ENCODE measurements around the gene TNS2.
"Not testable (repeated sequence)": the region's sequence is repeated elsewhere in the genome, so short reads cannot be mapped to it uniquely, and the experiment has no call there.

Gene TNS2

DNA sequence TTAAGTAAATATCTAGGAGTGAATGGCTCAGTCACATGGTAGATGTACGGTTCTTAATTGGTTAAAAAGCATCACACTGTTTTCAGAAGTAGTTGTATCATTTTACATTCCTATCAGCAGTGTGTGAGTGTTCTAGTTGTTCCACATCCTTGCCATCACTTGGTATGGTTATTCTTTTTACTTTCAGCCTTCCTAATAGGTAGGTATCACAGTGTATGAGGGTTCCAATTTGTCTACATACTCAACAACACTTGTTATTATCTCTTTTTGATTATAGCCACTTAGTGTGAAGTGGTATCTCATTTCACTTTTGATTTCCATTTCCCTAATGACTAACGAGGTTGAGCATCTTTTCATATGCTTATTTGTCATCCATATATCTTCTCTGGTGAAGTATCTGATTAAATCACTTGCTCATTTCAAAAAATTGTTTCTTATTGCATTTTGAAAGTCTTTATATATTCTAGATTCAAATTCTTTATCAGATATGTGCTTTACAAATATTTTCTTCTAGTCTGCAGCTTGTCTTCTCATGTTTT, 32.8 kb downstream of the TNS2 start:
- H3K4me3 ChIP-seq (ENCODE audit: low read depth, low read length): no peak overlapping the region
- DNase-seq (ENCODE audit: low read depth): no peak

DNA sequence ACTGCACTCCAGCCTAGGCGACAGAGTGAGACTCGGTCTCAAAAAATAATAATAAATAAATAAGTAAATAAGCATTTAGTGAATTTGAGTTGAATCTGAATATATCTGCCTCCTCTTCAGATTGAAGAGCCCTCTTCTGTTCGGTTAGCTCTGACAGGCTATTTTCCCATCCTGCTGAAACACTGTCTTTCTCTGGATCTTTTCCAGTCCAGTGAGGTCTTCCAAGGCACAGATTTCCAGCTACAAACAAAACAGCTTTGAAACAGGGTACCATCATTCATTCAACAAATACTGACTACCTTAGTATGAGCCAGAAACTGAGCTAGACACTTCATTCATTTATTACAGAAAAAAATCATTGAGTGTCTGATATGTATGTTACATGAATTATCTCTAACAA, 36.5 kb downstream of the TNS2 start:
- DNase-seq (ENCODE audit: low read depth): no peak
- no peak overlapping the region for H3K4me3 ChIP-seq (ENCODE audit: low read depth, low read length)

DNA sequence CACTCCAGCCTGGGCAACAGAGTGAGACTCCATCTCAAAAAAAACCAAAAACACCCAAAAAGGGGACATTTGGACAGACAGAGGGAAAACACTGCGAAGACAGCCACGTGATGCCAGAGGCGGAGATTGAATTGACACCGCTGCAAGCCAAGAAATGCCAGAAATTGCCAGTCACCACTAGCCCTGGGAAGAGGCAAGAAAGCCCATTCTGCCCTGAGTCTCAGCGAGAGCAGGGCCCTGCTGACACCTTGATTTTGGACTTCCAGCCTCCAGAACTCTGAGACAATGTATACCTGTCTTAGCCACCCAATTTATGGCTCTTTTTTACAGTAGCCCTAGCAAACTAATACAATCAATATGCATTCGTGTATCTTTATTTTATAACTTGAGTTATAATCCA, 40.2 kb downstream of the TNS2 start:
- DNase-seq (ENCODE audit: low read depth): no peak
- no peak overlapping the region for H3K4me3 ChIP-seq (ENCODE audit: low read depth, low read length)

DNA sequence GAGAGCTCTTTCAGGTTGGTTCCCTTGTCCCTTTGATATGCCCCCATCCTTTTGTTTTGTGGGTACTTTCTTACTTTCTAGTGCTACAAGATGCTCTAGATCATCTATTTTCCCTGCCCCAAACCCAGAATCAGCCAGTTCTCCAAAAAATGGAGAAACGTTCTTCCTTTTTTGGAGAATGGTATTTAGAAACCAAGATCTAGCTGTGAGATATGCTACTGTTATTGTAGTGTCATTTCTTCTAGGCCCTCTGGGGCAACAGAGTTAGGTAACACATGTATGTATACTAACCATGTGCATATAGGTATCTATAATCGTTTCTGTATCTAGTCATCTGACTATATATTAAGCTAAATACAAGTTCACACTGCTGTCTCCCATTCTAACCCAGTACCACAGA, 40.7 kb downstream of the TNS2 start:
- no peak overlapping the region for H3K4me3 ChIP-seq (ENCODE audit: low read depth, low read length)
- DNase-seq (ENCODE audit: low read depth): no peak

DNA sequence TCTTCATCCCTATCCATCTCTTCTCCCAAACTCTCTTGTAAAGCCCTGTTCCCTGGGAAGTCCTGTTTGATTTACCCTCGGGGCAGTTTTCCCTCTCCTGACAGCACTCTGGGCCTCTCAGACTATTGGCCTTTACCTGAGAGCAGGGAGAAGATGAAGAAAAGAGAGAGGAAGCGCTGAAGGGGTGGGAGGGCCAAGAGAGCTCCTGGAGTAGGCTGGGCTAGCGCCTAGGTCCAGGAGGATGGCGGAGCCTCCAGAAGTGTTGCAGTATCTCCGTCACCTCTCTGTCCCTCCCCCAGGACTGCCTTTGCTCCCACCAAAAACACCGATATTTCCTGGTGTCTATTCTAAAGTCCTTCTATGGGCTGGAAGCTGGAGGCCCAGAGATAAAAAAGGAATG, 41.9 kb downstream of the TNS2 start:
- no peak overlapping the region for H3K4me3 ChIP-seq (ENCODE audit: low read depth, low read length)
- no peak for DNase-seq (ENCODE audit: low read depth)

DNA sequence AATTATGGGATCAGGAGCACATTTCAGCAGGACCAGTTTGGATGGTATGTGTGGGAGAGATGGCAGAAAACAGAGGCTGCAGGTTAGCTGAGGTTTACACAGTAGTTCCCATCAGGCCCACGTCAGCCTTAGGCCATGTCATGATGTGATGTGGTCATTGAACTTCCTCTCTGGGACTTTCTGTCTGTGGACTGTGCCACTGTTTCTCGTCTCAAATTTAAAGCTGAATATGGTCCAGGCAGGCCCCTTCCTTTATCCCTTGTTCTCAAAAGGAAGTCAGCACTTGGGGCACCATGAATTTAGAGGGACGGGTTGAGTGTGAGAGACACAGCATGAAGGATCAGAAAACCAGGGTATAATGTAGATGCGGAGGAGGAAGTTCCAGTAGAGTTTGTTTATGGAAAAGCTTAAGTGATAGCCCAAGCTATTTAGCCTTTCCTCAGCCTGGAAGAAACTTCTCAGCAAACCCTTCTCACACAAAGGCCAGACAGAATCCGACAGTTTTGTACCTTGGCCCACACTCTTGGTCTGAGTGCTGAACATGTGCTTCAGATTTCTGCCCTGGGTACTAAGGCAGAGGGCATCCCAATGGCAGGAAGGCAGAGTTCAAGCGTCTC, 44.0 kb downstream of the TNS2 start:
- H3K4me3 ChIP-seq (ENCODE audit: low read depth, low read length): no peak overlapping the region
- DNase-seq (ENCODE audit: low read depth): no peak

DNA sequence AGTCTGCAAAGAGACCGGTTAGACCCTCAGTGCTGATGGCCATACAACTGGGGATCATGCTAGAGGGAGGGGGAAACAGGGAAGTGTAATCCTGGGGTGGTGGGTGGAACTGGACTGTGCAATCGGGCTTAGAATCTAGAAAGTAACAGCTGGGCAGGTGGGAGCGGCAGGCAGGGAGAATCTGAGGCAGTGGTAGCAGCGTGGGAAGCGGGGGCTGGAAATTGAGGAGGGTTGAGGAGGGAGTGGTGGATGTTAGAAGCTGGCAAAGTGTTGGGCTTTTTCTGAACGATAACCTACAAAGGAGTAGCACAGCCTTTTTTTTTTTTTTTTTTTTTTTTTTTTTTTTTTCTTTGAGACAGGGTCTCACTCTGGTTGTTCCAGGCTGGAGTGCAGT, 44.5 kb downstream of the TNS2 start:
- DNase-seq (ENCODE audit: low read depth): no peak
- H3K4me3 ChIP-seq (ENCODE audit: low read depth, low read length): no peak overlapping the region

DNA sequence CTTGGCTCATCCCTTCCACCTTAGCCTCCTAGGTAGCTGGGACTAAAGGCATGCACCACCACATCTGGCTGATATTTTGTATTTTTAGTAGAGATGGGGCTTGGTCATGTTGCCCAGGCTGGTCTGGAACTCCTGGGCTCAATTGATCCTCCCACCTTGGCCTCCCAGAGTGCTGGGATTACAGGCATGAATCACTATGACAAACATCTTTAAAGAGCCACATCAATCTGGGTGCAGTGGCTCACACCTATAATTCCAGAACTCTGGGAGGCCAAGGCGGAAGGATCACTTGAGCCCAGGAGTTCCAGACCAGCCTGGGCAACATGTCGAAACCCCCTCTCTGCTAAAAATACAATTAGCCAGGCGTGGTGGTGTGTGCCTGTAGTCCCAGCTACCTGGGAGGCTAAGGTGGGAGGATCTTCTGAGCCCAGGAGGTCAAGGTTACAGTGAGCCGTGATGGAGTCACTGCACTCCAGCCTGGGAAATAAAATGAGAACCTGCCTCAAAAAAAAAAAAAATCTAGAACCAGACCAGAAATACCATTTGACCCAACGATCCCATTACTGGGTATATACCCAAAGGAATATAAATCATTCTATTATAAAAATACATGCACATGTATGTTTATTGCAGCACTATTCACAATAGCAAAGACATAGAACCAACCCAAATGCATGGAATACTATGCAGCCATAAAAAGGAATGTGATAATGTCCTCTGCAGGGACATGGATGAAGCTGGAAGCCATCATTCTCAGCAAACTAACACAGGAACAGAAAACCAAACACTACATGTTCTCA, 45.1 kb downstream of the TNS2 start:
- not testable (repeated sequence) for DNase-seq (ENCODE audit: low read depth); H3K4me3 ChIP-seq (ENCODE audit: low read depth, low read length)

DNA sequence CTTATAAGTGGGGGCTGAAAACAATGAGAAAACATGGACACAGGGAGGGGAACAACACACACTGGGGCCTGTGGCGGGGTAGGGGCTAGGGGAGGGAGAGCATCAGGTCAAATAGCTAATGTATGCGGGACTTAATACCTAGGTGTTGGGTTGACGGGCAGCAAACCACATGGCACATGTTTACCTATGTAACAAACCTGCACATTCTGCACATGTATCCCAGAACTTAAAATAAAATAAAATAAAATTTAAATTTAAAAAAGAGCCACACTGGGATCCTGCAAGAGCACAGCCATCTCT, 45.7 kb downstream of the TNS2 start:
- DNase-seq (ENCODE audit: low read depth); H3K4me3 ChIP-seq (ENCODE audit: low read depth, low read length): not testable (repeated sequence)

DNA sequence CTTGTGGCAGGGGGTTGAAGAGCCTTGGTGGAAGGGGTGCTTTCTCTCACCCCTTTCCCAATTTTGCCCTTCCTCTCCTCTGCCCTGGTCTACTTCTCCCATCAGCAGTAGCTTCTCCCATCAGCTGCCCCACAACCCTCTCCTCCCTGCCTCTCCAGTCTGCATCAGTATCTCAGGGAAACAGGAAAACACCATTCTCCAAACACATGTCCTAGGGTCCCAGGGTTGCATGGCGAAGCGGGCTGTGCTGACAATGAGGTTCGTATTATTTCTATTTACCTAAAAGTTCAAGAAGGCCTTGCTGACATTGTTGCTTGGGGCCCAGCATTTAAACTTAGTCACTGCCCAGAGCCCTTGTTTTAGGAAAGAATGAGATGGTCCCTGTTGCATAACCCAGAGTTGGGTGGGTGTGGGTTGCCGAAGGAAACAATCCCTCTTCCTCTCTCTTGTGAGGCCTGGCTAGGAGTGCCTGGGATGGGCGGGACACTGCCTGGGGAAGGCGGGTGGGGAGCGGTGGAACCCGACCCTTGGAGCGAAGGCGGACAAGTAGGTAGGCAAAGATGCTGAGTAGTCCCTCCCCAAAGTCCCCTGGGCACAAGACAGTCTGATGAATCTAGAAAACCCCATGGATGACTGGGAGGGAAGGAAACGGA, 46.4 kb downstream of the TNS2 start:
- peak; percentile 82 for DNase-seq (ENCODE audit: low read depth)
- H3K4me3 ChIP-seq (ENCODE audit: low read depth, low read length): peak overlapping the region; percentile 63

DNA sequence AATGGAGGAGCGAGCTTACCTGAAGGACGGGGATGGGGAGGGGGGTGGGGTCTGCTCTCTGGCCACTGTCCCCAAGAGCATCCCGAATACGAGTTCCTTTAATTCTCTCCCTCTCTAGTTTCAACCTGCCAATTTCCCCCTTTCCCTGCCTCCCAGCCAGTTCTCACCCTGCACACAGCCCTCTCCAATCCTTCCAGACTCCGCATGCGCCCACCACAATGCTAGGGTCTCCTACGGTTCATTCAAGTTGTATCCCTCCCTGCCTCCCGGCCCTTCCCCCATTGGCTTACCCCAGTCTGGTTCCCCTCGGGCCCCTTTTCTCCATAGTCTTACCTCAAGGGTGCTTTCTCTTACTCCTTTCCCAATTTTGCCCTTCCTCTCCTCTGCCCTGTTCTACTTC, 46.9 kb downstream of the TNS2 start:
- DNase-seq (ENCODE audit: low read depth): no peak
- H3K4me3 ChIP-seq (ENCODE audit: low read depth, low read length): peak overlapping the region; percentile 63

DNA sequence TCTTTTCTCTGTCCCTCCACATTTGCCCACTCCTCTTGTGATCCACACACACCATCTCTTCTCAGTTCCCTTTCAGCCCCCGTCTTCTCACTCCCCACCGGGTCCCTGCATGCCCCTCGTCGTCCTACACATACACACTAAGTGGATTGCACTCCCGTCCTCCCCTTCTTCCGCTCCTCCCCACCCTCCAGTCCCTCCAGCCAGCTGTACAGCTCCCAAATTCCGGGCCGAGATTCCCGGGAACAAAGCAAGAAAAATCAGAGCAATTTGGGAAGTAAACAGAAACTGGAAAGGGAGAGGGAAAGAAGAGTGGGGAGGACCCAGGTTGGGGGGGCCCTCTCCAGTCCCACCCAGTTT, 47.3 kb downstream of the TNS2 start:
- DNase-seq (ENCODE audit: low read depth): no peak
- peak overlapping the region; percentile 63 for H3K4me3 ChIP-seq (ENCODE audit: low read depth, low read length)

DNA sequence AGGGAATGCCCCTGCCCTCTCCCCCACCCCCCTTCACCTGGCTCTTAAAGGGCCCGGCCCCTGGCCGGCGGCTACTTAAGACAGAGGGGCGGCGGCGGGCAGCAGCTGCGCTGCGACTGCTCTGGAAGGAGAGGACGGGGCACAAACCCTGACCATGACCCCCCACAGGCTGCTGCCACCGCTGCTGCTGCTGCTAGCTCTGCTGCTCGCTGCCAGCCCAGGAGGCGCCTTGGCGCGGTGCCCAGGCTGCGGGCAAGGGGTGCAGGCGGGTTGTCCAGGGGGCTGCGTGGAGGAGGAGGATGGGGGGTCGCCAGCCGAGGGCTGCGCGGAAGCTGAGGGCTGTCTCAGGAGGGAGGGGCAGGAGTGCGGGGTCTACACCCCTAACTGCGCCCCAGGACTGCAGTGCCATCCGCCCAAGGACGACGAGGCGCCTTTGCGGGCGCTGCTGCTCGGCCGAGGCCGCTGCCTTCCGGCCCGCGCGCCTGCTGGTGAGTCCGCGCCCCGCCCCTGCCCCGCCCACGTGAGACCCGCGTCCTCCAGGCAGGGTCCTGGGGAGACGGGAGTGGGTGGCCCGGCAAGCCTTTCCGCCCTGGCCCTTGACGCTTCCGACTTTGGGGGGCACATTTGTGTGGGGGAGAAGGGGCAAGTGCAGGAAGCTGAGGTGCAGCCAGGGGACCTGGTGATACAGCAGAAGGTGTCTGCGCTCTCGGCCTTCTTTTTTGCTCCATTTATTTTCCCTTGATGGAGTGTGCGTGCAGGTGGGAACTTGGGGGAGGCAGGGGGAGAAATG, 47.9 kb downstream of the TNS2 start, which contains the start of gene IGFBP6:
TSS of gene IGFBP6 (plus strand) at position 104 of the 790 bp plus-strand sequence. CDS start at position 155, 51 bp downstream.
- no peak for DNase-seq (ENCODE audit: low read depth)
- peak within 1 kb of the TSS; percentile 63 for H3K4me3 ChIP-seq (ENCODE audit: low read depth, low read length)

DNA sequence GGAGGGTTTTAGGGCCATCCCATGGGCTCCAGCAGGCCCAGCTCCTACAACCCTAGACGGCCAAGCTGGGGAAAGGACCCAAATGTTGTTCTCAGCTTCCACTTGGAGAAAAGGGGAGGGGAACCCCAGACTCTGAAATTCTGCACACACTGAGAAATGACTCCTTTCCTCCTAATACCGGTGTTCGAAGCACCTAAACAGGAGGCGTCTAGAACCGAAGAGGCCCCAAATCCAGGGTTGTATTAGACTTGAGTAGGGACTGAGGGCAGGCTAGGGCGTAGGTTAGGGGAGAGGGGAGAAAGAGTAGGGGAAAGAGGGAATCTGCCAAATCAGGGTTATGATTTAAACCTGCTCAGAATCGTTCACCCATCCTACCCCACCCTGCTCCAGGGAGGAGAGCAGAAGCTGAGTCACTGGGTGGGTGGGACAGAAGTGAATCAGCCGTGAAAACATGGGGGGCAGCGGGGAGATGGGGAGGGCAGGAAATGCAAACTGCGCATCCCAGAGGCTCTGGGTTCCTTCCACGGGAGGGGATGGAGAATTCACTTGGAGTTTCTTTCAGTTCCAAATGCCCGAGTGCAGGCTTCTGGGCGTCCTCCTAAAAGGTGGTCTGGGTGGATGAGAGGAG, 48.6 kb downstream of the TNS2 start:
- DNase-seq (ENCODE audit: low read depth): peak; percentile 41
- peak overlapping the region; percentile 63 for H3K4me3 ChIP-seq (ENCODE audit: low read depth, low read length)

DNA sequence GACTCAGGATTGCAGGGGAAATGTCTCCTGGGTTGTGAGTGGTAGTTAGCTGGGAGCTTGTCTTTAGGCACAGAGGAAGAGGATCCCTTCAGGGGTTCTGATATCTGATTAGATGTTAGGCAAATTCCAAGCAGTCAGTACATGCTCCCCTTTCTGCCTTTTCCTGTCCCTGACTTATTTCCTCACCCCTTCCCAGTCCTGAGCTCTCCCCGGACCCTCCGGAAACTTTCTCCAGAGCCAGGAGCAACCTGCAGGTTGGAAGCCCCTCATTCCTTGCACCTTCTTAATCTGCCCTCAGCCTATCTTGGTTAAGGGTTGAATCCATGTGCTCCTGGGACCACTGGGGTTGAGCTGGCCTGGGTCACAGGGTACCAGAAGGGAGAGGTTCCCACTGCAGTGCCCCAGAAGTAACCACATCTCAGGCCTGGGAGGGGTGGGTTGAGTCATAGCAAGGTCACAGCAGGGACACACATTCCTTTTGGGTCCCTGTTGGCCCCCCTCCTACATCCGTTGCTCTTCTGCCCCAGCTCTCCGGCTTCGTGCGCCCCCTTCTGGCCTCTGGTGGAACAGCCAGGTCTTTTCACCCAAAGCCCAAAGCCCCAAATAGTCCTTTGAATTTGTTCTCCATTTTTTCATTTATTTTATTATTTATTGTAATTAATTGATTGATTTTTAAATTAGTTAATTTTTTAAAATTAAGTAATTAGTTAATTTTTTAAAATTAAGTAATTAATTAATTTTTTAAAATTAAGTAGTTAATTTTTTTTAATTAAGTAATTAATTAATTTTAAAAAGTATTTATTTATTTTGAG, 49.4 kb downstream of the TNS2 start:
- DNase-seq (ENCODE audit: low read depth): peak; percentile 84
- peak overlapping the region; percentile 63 for H3K4me3 ChIP-seq (ENCODE audit: low read depth, low read length)

DNA sequence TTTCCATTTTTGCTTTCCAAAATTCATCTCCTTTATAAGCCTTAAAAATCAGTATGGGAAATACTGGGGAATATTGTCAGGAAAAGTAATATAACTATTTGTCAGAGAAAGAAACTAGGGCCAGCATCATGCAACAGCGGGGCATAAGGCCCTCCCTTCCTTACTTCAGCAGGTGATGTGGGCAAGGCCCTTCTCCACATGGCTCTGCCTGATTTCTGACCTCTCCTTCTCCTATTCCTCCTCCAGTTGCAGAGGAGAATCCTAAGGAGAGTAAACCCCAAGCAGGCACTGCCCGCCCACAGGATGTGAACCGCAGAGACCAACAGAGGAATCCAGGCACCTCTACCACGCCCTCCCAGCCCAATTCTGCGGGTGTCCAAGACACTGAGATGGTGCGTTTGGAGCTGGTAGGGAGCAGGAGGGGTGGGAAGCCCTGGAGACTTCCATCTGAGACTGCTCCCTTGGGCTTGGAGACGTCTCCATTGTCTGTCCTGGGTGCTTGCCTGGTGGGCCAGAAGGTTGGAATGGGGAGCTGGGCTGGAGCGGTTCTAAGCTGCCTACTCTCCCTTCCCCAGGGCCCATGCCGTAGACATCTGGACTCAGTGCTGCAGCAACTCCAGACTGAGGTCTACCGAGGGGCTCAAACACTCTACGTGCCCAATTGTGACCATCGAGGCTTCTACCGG, 50.7 kb downstream of the TNS2 start:
- DNase-seq (ENCODE audit: low read depth): no peak
- no peak overlapping the region for H3K4me3 ChIP-seq (ENCODE audit: low read depth, low read length)

DNA sequence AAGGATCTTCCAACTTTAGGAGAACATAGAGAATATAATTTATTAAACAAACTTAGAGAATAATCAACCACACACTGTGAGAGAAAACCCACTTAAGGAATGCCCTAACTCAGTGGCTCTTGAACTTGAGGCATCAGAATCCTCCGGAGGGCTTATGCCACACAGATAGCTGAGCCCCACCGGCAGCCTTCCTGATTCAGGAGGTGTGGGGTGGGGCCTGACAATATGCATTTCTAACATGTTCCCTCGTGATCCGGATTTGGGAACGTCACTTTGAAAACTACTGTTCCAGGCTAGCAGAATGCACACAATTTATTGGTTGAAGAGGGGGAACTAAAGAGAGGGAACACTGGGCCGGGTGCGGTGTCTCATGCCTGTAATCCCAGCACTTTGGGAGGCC, 51.4 kb downstream of the TNS2 start:
- DNase-seq (ENCODE audit: low read depth): no peak
- no peak overlapping the region for H3K4me3 ChIP-seq (ENCODE audit: low read depth, low read length)
